K562 (cell line): Measurements from ENCODE around the gene RUSC1. TPM values are rescaled to one million over a fixed set of nuclear protein-coding genes. Genes with fewer than 3 reads are reported as not detected.

Source experiments
- ATAC-seq: fragments of 200-7000 bp; cut with Tn5 transposase; 3 replicates; pipeline ENCODE4 v1.9.1; 2020; ENCODE audit warnings: moderate library complexity
- BruUV-seq: library from RNA; stranded (reverse); fragments of 400-500 nt; replicated peaks from 2 replicates; lab custom pipeline; 2021; lab: Mats Ljungman, UMichigan
- CTCF ChIA-PET: fragments of 300-600 bp; formaldehyde crosslinking; extraction: SDS; loops from one replicate; lab custom pipeline; 2021; ENCODE audit warnings: low intra/inter-chr PET ratio; lab: Yijun Ruan, JAX
- POLR2A ChIA-PET: fragments of 300-600, 350-650 bp; sonication (Branson Sonifier 250); formaldehyde crosslinking; extraction: SDS; loops from one replicate; lab custom pipeline; 2021; ENCODE audit warnings: antibody characterized with exemption, inconsistent platforms; lab: Yijun Ruan, JAX
- DNase-seq, 4 experiments: peaks; one replicate each; pipeline versions ENCODE4 v3.0.0 to v3.0.0-alpha.2; 2011 to 2018; ENCODE audit warnings: low spot score in 3 of 4, mixed read lengths in 3 of 4; ENCODE audit errors: extremely low read depth in 1 of 4
- FAIRE-seq: peaks from 2 replicates; lab custom pipeline; 2011; peaks lifted over from hg19 to GRCh38; lab: Jason Lieb, UNC
- H2AFZ ChIP-seq: 2 replicates; pipeline ENCODE4 v1.6.0; 2011; ENCODE audit warnings: low read depth, low read length, control low read depth, inconsistent platforms
- H3K27ac ChIP-seq: fragments of 200-600 bp; 3 replicates; pipeline ENCODE4 v1.8.0; 2011; ENCODE audit warnings: low read depth, mild to moderate bottlenecking, control low read depth, inconsistent platforms, low read length, moderate library complexity, mixed read lengths; ENCODE audit errors: extremely low read depth
- H3K27me3 ChIP-seq, 2 experiments: fragments of 300-600 bp in 1 of 2; 2 replicates in 1 of 2; 3 replicates in 1 of 2; pipeline versions ENCODE4 v1.6.0 to v1.8.0; 2011; ENCODE audit warnings: inconsistent platforms in 2 of 2, low read length in 2 of 2, mild to moderate bottlenecking in 1 of 2, mixed read lengths in 1 of 2, moderate library complexity in 1 of 2; ENCODE audit not compliant: control insufficient read depth in 2 of 2, insufficient read depth in 2 of 2
- H3K36me3 ChIP-seq: fragments of 300-600 bp; 3 replicates; pipeline ENCODE4 v1.8.0; 2011; ENCODE audit warnings: mild to moderate bottlenecking, low read length, inconsistent platforms; ENCODE audit not compliant: control insufficient read depth, insufficient read depth
- H3K4me1 ChIP-seq, 2 experiments: fragments of 200-600 bp in 1 of 2; replicated peaks in 1 of 2; 2 replicates in 1 of 2; 3 replicates in 1 of 2; pipeline versions ENCODE4 v1.5.1 to v1.8.0; 2011; ENCODE audit warnings: inconsistent platforms in 2 of 2, low read length in 2 of 2, mild to moderate bottlenecking in 1 of 2, mixed read lengths in 1 of 2, moderate library complexity in 1 of 2; ENCODE audit not compliant: control insufficient read depth in 2 of 2, insufficient read depth in 2 of 2
- H3K4me2 ChIP-seq: 2 replicates; pipeline ENCODE4 v1.6.1; 2011; ENCODE audit warnings: low read length, control low read depth, inconsistent platforms, mixed read lengths; ENCODE audit not compliant: insufficient read depth
- H3K4me3 ChIP-seq: fragments of 200-600 bp; sonication (generic), shearing (Covaris generic); 2 replicates; pipeline ENCODE4 v1.5.1; 2016; ENCODE audit warnings: control low read depth, inconsistent platforms
- H3K79me2 ChIP-seq: fragments of 200-600 bp; 3 replicates; pipeline ENCODE4 v1.8.0; 2011; ENCODE audit warnings: low read length, inconsistent platforms; ENCODE audit not compliant: control insufficient read depth, insufficient read depth
- H3K9ac ChIP-seq, 2 experiments: 2 replicates each; pipeline versions ENCODE4 v1.6.0 to v1.6.1; 2011; ENCODE audit warnings: low read depth in 2 of 2, low read length in 2 of 2, control low read depth in 1 of 2, inconsistent platforms in 1 of 2, mild to moderate bottlenecking in 1 of 2, mixed read lengths in 1 of 2; ENCODE audit not compliant: insufficient read depth in 1 of 2
- H3K9me1 ChIP-seq: one replicate; pipeline ENCODE4 v1.6.0; 2011; ENCODE audit warnings: inconsistent platforms, mild to moderate bottlenecking, low read length, moderate library complexity; ENCODE audit not compliant: control insufficient read depth, insufficient read depth
- H3K9me3 ChIP-seq: replicated peaks from 2 replicates; pipeline ENCODE4 v1.5.1; 2011; ENCODE audit warnings: low read depth, low read length, inconsistent platforms; ENCODE audit not compliant: control insufficient read depth, insufficient read depth
- H4K20me1 ChIP-seq: replicated peaks from 2 replicates; pipeline ENCODE4 v1.6.1; 2011; ENCODE audit warnings: low read length, inconsistent platforms, mixed read lengths; ENCODE audit not compliant: control insufficient read depth, insufficient read depth
- CSDE1 ChIP-seq, 2 experiments: fragments of 450-650 bp; IDR thresholded peaks; 2 replicates each; pipeline ENCODE4 v1.6.1; 2016; ENCODE audit warnings: mild to moderate bottlenecking in 1 of 2
- FUS ChIP-seq: fragments of 200-400 bp; formaldehyde crosslinking; optimal IDR thresholded peaks from 2 replicates; pipeline ENCODE3; 2017; ENCODE audit warnings: low read depth, low read length
- IFI16 ChIP-seq: fragments of 250-450 bp; sonication (Bioruptor Pico); IDR thresholded peaks from 2 replicates; pipeline ENCODE4 v2.1.2; 2022; ENCODE audit warnings: mild to moderate bottlenecking, inconsistent platforms
- IRF2 ChIP-seq: sonication (generic); formaldehyde crosslinking; IDR thresholded peaks from 2 replicates; pipeline ENCODE4 v1.8.1; 2022; ENCODE audit warnings: mild to moderate bottlenecking, missing genetic modification reagents
- MXI1 ChIP-seq: IDR thresholded peaks from 2 replicates; pipeline ENCODE4 v1.6.1; 2011; ENCODE audit warnings: low read depth, mild to moderate bottlenecking, improper control_type of control experiment, low read length
- NFXL1 ChIP-seq: fragments of 450-650 bp; formaldehyde crosslinking; IDR thresholded peaks from 2 replicates; pipeline ENCODE4 v1.4.0; 2021; ENCODE audit warnings: mild to moderate bottlenecking
- NFYB ChIP-seq: IDR thresholded peaks from 2 replicates; pipeline ENCODE4 v1.6.1; 2011; ENCODE audit warnings: mild to moderate bottlenecking, moderate library complexity; ENCODE audit not compliant: insufficient read length; ENCODE audit errors: extremely low read depth
- NR2C2 ChIP-seq, 2 experiments: fragments of 200-800 bp in 1 of 2; sonication (Bioruptor generic) in 1 of 2; sonication (generic) in 1 of 2; formaldehyde crosslinking in 1 of 2; IDR thresholded peaks; 2 replicates each; pipeline versions ENCODE4 v1.6.1 to v1.8.0; 2016 to 2022; ENCODE audit warnings: mild to moderate bottlenecking in 1 of 2, missing compliant biosample characterization in 1 of 2, missing genetic modification characterization in 1 of 2, missing genetic modification reagents in 1 of 2
- RBM34 ChIP-seq: fragments of 200-400 bp; formaldehyde crosslinking; IDR thresholded peaks from 2 replicates; pipeline ENCODE4 v1.6.1; 2018; ENCODE audit warnings: low read length, borderline replicate concordance; ENCODE audit not compliant: insufficient read depth
- SMAD1 ChIP-seq: fragments of 150-350 bp; IDR thresholded peaks from 2 replicates; pipeline ENCODE4 v1.6.1; 2014; ENCODE audit warnings: low read length, low read depth; ENCODE audit not compliant: partially characterized antibody
- SRSF1 ChIP-seq: fragments of 200-400 bp; formaldehyde crosslinking; IDR thresholded peaks from 2 replicates; pipeline ENCODE4 v1.6.1; 2017; ENCODE audit warnings: mild to moderate bottlenecking, low read depth, low read length, moderate library complexity
- TAL1 ChIP-seq: fragments of 450-650 bp; IDR thresholded peaks from 2 replicates; pipeline ENCODE4 v1.6.1; 2016; ENCODE audit warnings: mild to moderate bottlenecking
- TCFL5 ChIP-seq: fragments of 250-450 bp; sonication (Bioruptor Pico); conservative IDR thresholded peaks from 2 replicates; pipeline ENCODE4 v1.6.1; 2021; ENCODE audit warnings: mild to moderate bottlenecking, moderate library complexity, matching md5 sums
- TOE1 ChIP-seq, 2 experiments: fragments of 450-650 bp in 1 of 2; sonication (generic) in 1 of 2; formaldehyde crosslinking in 1 of 2; IDR thresholded peaks; 2 replicates each; pipeline versions ENCODE4 v1.7.1 to v1.8.0; 2016 to 2022; ENCODE audit warnings: borderline replicate concordance in 2 of 2, mild to moderate bottlenecking in 2 of 2, antibody characterized with exemption in 1 of 2, inconsistent platforms in 1 of 2, low read depth in 1 of 2, missing genetic modification reagents in 1 of 2, moderate library complexity in 1 of 2
- ZNF121 ChIP-seq: sonication (generic); formaldehyde crosslinking; conservative IDR thresholded peaks from 2 replicates; pipeline ENCODE4 v1.8.0; 2022; ENCODE audit warnings: missing genetic modification reagents
- ZNF41 ChIP-seq: fragments of 250-450 bp; sonication (Bioruptor Pico); conservative IDR thresholded peaks from 2 replicates; pipeline ENCODE4 v1.4.0; 2020; ENCODE audit warnings: mild to moderate bottlenecking
- WGBS: fragments of 100-300 bp; shearing (Covaris generic); methylation state at CpG from one replicate; pipeline ENCODE4 v1.1.6; 2016; ENCODE audit warnings: low coverage, mixed read lengths; ENCODE audit not compliant: insufficient coverage; ENCODE audit errors: missing lambda C conversion rate; 5-methylcytosine and 5-hydroxymethylcytosine counted together
- in situ Hi-C: fragments of 300-500 bp; cut with MboI; formaldehyde crosslinking; loops from 4 replicates; pipeline ENCODE4 v1.15.0; 2018; ENCODE audit warnings: inconsistent platforms, mixed read lengths
- intact Hi-C: fragments of 100-400 bp; cut with micrococcal nuclease; formaldehyde crosslinking; loops from 2 replicates; pipeline ENCODE4 v1.14.2; 2022
- polyA plus RNA-seq, 8 experiments: library from polyadenylated mRNA; depleted of rRNA in 4 of 8; stranded (reverse) in 5 of 8; unstranded in 3 of 8; fragments of >200 nt; fragmentation: Nextera tagmentation in 2 of 8; fragmentation: Illumina TruSeq in 1 of 8; extraction: Ambion mirVana in 2 of 8; extraction: Trizol in 1 of 8; gene quantifications; 2 replicates each; pipeline versions ENCODE4 v1.2.1 to v1.2.3, GENCODE V29; 2011 to 2014; ENCODE audit warnings: inconsistent platforms in 1 of 8, missing spikeins in 1 of 8
- total RNA-seq, 7 experiments: library from RNA; depleted of rRNA in 6 of 7; stranded (reverse); fragments of >200 nt in 6 of 7; fragmentation: Illumina TruSeq in 2 of 7; extraction: Trizol in 2 of 7; gene quantifications; 2 replicates each; pipeline versions ENCODE4 v1.2.1 to v1.2.3, GENCODE V29; 2011 to 2021; ENCODE audit warnings: low replicate concordance in 1 of 7
- TF ChIP-seq, protein P1 (sequence below): fragments of 450-650 bp; formaldehyde crosslinking; IDR thresholded peaks from 2 replicates; pipeline ENCODE4 v1.4.0; 2022; ENCODE audit warnings: mild to moderate bottlenecking, moderate library complexity
- TF ChIP-seq, protein P2 (sequence below): IDR thresholded peaks from 2 replicates; pipeline ENCODE4 v1.6.1; 2012; ENCODE audit warnings: low read depth, low read length, improper control_type of control experiment, borderline replicate concordance
- TF ChIP-seq, protein P3 (sequence below): sonication (generic); formaldehyde crosslinking; IDR thresholded peaks from 2 replicates; pipeline ENCODE4 v1.8.0; 2023; ENCODE audit warnings: mild to moderate bottlenecking, missing genetic modification reagents

Gene RUSC1
- total and polyA plus RNA-seq, 9 of the 15 experiments (the other 6 are each of a cell fraction or from before 2014, with no cell fraction given), result 5.7 to 68.3 (median 33.6) TPM

DNA sequence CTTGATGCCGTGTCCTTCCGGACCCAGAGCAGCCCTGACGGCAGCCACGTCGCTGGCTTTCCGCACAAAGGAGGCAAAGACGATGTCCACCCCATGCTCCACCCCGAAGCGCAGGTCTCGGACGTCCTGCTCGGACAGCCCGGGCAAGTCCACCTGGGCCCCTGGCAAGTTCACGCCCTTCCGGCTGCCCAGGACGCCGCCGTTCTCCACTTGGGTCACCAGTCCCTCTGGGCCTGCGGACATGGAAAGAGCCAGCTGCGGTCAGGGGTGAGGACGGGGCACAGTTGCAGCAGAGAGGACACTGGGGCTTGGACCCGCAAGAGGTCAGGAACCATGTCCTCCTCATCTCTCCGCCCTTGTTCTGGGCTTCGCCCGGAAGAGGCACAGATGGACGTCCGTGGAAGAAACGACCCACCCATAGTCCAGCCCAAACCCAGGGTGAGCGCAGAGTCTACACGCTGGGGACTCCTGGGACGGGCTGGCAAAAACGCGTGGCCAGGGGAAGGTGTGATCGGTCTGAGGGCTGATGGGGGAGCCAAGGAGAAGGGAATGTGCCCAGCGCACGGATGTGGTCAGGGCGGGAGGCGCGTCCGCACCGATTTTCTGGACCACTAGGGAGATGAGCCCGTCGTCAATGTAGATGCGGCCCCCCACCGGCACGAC, 26.0 kb upstream of the RUSC1 start:
- H3K4me2 ChIP-seq, result no peak overlapping the region
- peaks cover 58% of the 10 kb centered on the region for H3K36me3 ChIP-seq
- H3K4me1 ChIP-seq, result peaks cover 5 to 33% of the 10 kb centered on the region in 2 experiments; a peak in 4 of 5 replicates
- no peaks in the 10 kb centered on the region for H3K9me1 ChIP-seq
- peaks cover 17% of the 10 kb centered on the region; the same call in 2 of the 3 replicates for H3K79me2 ChIP-seq
- peak overlapping the region in 1 of 2 experiments; percentile 64; a peak in 2 of 4 replicates for H3K9ac ChIP-seq
- TF ChIP-seq CSDE1 (IDR thresholded peaks at IDR 0.05), result no peak
- TF ChIP-seq NR2C2 (CRISPR knock-in tag; IDR thresholded peaks at IDR 0.05), result no peak
- no peak for TF ChIP-seq NR2C2 (tag; IDR thresholded peaks at IDR 0.05)
- TF ChIP-seq, protein P1, sequence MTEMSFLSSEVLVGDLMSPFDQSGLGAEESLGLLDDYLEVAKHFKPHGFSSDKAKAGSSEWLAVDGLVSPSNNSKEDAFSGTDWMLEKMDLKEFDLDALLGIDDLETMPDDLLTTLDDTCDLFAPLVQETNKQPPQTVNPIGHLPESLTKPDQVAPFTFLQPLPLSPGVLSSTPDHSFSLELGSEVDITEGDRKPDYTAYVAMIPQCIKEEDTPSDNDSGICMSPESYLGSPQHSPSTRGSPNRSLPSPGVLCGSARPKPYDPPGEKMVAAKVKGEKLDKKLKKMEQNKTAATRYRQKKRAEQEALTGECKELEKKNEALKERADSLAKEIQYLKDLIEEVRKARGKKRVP (CRISPR knock-in tag), result no peak
- no peak for TF ChIP-seq FUS
- no peak for TF ChIP-seq IFI16 (CRISPR knock-in tag)
- TF ChIP-seq TOE1 (IDR thresholded peaks at IDR 0.05; ENCODE audit: borderline replicate concordance), result no peak
- TF ChIP-seq TOE1 (CRISPR knock-in tag; IDR thresholded peaks at IDR 0.05; ENCODE audit: borderline replicate concordance, low read depth), result no peak
- no peak for TF ChIP-seq NFYB
- no peak for TF ChIP-seq SMAD1
- no peak for TF ChIP-seq NFXL1 (CRISPR knock-in tag)
- no peak for TF ChIP-seq ZNF121 (CRISPR knock-in tag)
- no peak for TF ChIP-seq TAL1
- TF ChIP-seq IRF2 (CRISPR knock-in tag), result no peak
- no peak for TF ChIP-seq SRSF1
- no peak for TF ChIP-seq TCFL5 (CRISPR knock-in tag)
- TF ChIP-seq MXI1, result no peak
- TF ChIP-seq, protein P2, sequence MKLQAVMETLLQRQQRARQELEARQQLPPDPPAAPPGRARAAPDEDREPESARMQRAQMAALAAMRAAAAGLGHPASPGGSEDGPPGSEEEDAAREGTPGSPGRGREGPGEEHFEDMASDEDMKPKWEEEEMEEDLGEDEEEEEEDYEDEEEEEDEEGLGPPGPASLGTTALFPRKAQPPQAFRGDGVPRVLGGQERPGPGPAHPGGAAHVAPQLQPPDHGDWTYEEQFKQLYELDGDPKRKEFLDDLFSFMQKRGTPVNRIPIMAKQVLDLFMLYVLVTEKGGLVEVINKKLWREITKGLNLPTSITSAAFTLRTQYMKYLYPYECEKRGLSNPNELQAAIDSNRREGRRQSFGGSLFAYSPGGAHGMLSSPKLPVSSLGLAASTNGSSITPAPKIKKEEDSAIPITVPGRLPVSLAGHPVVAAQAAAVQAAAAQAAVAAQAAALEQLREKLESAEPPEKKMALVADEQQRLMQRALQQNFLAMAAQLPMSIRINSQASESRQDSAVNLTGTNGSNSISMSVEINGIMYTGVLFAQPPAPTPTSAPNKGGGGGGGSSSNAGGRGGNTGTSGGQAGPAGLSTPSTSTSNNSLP, result no peak
- no peak for TF ChIP-seq RBM34
- TF ChIP-seq ZNF41 (CRISPR knock-in tag), result no peak
- TF ChIP-seq, protein P3, sequence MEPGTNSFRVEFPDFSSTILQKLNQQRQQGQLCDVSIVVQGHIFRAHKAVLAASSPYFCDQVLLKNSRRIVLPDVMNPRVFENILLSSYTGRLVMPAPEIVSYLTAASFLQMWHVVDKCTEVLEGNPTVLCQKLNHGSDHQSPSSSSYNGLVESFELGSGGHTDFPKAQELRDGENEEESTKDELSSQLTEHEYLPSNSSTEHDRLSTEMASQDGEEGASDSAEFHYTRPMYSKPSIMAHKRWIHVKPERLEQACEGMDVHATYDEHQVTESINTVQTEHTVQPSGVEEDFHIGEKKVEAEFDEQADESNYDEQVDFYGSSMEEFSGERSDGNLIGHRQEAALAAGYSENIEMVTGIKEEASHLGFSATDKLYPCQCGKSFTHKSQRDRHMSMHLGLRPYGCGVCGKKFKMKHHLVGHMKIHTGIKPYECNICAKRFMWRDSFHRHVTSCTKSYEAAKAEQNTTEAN (CRISPR knock-in tag), result no peak
- TF ChIP-seq, all 486 proteins: peak for 0
- intact Hi-C loops (no loop called here), in situ Hi-C loops (no loop called here)
- Histone ChIP-seq H4K20me1 (no peaks in the 10 kb centered on the region), H3K27me3 (no peaks in the 10 kb centered on the region), H3K9me3 (no peaks in the 10 kb centered on the region), H2AFZ (no peak overlapping the region), H3K27ac (no peak overlapping the region), H3K4me3 (no peak overlapping the region)
- BruUV-seq, result TSS peak; percentile 47
- ChIA-PET CTCF (no interaction called here), POLR2A (no interaction called here)
- no peak for FAIRE-seq
- DNase-seq, result no peak
- 88% methylated on average over 35 of the region's 46 CpGs for WGBS
- no peak for ATAC-seq
